Stimulated activated CD8-positive, alpha-beta memory T cell treated with anti-CD3 and anti-CD28 coated beads, Interleukin-15, amount 100 ng/mL, for 48 hours (primary cell): ENCODE results near the gene MTR.

Experiments used
- DNase-seq, 2 donors: peaks; one replicate each; pipeline ENCODE4 v3.0.0-alpha.2; 2020; ENCODE audit warnings: low read depth in 2 of 2

The MTR gene

DNA sequence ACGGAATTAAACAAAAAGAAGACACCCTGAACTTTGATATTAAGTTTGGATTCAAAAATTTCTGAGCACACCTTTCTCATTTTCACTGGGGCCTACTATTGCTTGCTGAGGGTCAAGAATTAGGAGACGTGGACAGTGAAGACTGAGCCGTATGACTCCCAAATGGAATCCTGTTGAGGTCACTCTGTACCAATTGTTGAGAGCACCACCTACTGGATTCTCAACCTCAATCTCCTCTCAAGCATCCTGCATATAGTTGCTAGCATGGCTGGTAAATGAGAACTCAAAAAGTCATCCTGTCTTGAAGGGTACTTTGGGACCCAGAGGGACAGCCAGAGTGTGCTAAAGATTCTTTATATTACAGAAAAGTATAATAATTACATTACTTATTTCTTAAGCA lies 20.2 kb upstream of the MTR start:
- DNase-seq = no peak

- no peak for DNase-seq
Observed at GRCh38 chr1:236779312-236779711, 15.8 kb upstream of the MTR start.

DNA sequence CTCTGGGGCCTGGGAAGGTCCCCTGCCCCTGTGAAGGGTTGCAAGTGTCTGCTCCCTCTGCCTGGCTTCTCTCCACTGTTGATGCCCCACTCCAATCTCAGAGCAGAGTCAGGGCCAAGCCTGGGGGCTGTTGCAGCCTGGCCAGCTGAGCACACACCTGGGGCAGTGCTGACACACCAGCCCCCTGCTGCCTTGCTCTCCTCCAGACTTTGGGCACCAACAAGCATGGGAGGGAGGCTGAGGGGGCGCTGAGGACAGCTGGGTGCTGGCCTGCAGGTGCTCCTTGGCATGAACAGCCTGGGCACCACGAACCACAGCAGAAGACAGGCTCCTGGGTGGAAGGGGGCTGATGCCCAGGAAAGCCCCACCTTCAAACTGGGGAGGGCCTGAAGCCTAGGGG lies 9.6 kb upstream of the MTR start:
- DNase-seq = no peak

DNA sequence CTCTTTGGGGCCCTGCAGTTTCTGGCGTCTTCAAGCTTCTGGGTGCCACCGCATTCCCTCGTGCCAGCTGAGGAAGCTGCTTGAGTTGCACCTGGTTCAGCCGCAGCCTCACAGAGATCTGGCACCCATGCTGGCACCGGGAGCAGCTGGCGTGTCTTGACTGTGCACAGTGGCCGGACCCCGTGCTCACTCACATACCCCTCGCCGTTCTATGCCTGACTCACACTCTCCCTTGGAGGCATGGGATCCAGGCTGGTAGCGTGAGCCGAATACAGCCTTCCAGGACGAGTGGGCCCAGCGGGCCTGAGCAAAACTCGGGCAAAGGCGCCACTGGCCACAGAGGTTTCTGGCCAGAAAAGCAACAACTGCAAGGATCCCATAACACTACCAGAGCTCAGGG lies 8.6 kb upstream of the MTR start:
- DNase-seq = no peak

DNA sequence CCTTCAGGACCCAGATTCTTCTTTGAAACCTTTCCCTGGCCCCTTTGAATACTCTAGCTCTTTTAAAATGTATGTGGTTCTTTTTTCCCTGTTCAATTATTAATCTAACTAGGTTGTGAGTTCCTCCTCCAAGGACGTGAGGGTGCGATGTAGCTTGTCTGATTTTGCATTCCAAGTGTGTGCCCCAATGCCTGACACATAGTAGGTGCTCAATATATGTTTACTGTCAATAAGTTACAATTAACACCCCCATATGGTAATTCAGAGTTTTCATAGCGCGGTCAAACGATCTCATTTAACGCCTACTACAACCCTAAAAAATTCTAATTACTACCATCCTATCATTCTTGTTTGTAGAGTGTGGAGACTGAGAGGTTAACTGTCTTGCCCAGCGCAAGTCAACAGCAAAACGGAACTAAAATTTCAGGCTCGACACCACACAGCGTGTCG lies 482 bp upstream of the MTR start:
- no peak for DNase-seq

DNA sequence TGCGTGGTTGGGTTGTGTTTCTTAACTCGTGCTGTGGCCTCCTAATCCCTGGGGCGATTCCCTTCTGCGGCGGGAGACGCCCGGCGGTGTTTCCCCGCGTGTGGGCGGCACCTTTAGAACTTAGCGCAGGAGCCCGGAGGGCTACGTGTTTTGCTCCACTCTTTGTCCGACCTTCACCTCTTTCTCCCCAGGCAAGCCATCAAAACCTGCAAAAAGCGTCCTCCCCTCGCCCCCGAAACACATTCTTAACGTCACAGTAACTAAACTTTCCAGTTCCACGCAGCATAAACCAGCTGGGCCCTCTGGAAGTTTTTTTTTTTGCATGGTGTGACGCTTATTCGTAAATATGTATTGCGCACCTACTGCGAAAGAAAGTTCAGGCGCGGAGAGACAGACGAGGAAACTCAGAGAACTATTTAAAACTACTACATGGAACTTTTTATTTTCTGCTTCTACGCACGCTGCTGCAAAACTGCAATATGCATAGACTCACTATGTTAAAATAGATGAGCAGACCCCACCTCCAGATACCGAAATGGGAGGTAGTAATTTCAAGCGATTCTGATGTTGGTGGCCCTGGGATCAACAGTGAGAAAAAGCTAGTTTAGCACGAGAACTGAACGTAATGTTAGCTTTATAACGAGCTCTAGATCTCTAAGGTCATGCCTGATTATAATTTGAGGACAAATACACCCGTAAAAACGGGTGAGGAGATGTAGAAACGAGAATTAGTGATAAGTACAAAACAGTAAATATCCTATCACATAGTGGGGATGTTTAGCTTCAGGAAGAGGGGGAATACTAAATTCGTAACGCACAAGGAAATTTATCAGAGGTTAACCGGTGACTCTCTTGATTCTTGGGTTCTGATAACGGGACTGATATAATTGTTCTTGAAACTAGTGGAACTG lies 920 bp downstream of the MTR start:
- peak in 1 of 2 donors; percentile 64 for DNase-seq

DNA sequence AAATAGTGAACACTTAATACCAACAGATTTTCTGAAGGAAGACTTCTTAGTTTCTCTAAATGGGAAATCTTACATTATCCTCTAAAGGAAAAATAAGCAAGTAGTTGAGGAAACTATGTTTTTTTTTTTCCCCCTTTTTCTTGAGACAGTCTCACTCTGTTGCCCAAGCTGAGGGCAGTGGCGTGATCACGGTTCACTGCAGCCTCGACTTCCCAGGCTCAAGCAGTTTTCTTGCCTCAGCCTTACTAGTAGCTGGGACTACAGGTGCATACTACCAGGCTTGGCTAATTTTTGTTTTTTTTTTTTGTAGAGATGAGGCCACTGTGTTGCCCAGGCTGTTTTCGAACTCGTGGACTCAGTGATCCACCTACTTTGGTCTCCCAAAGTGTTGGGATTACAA lies 3.9 kb downstream of the MTR start:
- DNase-seq = no peak

GRCh38 chr1:236800002-236800620 lies 5.0 kb downstream of the MTR start:
- DNase-seq = no peak

DNA sequence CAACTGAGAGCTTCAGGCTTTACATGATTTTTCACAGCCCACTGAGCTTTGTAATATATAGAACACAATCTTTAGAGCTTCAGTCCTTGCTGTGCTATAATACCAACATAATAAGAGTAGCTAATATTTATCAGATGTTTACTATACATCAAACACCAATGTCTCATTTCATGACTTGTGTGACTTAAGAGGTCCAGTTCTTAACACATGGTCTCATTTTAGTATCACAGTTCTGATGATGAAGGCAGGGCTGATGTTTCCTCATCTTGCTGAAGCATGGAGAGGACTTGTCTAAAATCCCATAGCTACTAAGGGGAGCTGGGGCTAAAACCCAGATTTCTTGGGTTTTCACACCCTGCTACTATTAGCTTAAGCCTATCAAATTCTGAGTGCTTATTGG lies 5.5 kb downstream of the MTR start:
- DNase-seq = no peak

GRCh38 chr1:236802264-236802663 lies 7.2 kb downstream of the MTR start:
- no peak for DNase-seq

GRCh38 chr1:236806634-236807033 lies 11.5 kb downstream of the MTR start:
- no peak for DNase-seq

DNA sequence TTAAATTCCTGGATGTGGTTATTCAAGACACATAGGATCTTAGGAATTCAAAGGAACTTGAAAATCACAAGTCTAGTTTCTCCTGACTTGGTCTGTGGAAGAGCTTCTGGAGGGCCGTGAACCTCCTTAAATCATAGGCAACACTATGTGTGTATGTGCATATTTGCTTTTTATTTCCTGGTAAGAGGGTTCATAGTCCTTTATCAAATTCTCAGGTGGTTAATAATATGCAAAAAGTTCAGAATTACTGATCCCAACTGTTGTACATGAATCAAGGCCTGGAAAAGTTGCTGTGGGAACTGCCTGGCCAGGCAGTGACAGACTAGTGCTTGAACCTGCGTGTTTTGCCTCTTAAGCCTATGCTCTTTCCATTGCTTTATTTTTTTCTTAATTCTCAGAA lies 12.9 kb downstream of the MTR start:
- no peak for DNase-seq

- no peak for DNase-seq
Observed at GRCh38 chr1:236808564-236809130, 13.6 kb downstream of the MTR start.

DNA sequence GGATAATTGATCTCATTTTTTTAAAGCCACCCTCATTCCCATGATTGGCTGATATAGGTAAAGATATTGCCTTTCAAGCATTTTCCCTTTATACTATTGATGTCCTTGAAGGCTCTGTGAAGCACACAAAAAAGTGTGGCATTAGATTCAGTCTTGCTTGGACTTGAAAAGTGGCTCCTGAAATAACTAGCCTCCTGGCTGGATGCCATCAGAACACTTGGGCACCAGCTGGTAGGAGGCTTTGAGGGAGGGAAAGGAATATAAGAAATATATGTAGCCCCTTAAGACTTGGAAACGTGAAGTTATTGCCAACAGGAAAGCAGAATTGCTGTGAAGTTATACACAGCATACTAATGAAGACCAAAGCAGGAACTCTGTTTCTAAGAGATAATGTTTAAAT lies 14.1 kb downstream of the MTR start:
- DNase-seq = no peak

DNA sequence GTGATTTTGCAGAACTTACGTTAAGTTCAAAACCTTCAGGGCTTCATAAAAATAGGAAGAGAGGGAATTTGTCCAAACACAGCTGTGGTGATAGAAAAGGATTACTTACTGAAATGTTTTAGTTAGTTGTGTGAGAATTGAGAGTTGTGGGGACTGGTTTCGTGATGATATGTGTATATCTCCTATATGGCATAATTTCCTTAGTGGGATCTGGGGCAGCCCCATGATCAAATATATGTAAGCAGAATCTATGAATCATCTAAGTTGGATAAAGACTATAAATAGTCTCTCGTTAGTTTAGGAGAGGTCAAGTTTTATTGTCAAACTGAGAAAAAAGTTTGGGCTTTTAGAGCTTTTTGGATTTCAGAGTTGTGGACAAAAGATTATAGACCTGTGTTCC lies 14.9 kb downstream of the MTR start:
- DNase-seq = no peak

DNA sequence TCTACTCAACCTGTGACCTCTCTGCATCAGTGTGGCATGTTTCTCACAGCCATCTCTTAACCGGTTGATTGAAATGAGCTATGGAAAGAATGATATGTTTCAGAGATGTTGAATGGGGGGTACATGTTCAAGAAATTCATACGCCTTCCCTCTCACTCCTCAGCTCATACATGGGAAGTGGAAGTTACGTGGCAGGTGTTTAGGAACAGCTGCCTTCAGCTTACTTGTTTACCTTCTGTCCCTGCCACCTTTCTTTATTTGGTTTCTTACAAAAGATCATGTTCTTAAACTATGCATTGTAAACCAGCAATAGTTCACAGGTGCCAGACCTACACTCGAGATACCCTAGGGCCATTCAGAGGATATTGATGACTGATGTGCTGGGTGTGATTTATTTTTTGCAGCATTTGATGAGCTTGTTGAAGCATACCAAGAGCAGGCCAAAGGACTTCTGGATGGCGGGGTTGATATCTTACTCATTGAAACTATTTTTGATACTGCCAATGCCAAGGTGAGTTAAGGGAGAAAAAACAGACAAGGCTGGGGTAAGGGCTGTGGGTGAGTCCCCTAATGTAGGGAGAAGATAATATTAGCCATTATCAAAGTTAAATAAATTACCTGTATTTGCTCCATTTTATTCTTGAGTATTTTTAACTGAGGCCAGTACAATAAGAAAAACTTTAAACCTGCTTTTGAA lies 17.4 kb downstream of the MTR start:
- DNase-seq = no peak

- DNase-seq = no peak
Observed at GRCh38 chr1:236815941-236816340, 20.8 kb downstream of the MTR start.

- no peak for DNase-seq
Observed at GRCh38 chr1:236819856-236820255, 24.8 kb downstream of the MTR start.

GRCh38 chr1:236821091-236821627 lies 26.1 kb downstream of the MTR start:
- no peak for DNase-seq

- DNase-seq = no peak
Observed at GRCh38 chr1:236823559-236823958, 28.5 kb downstream of the MTR start.

- DNase-seq = no peak
Observed at GRCh38 chr1:236829085-236829484, 34.0 kb downstream of the MTR start.

- no peak for DNase-seq
Observed at GRCh38 chr1:236830116-236830515, 35.0 kb downstream of the MTR start.
